Panc1 (cell line): ENCODE measurements around the gene C6orf132.

Experiments used
- POLR2AphosphoS5 ChIP-seq: IDR thresholded peaks from 2 replicates; pipeline ENCODE4 v1.6.1; 2012; ENCODE audit warnings: mild to moderate bottlenecking, low read depth, low read length, moderate library complexity
- TCF7L2 ChIP-seq: IDR thresholded peaks from 2 replicates; pipeline ENCODE4 v1.6.1; 2011; ENCODE audit warnings: mild to moderate bottlenecking, low read depth, low read length, inconsistent platforms
- TF ChIP-seq, protein P1 (sequence below): fragments of 450-650 bp; IDR thresholded peaks from 2 replicates; pipeline ENCODE4 v1.5.1; 2017; ENCODE audit warnings: mild to moderate bottlenecking
- TF ChIP-seq, protein P2 (sequence below), 2 experiments: IDR thresholded peaks; 2 replicates each; pipeline ENCODE4 v1.6.1; 2011 to 2012; ENCODE audit warnings: low read depth in 2 of 2, control low read depth in 1 of 2, low read length in 1 of 2, mild to moderate bottlenecking in 1 of 2, moderate library complexity in 1 of 2; ENCODE audit not compliant: insufficient read depth in 1 of 2

DNA sequence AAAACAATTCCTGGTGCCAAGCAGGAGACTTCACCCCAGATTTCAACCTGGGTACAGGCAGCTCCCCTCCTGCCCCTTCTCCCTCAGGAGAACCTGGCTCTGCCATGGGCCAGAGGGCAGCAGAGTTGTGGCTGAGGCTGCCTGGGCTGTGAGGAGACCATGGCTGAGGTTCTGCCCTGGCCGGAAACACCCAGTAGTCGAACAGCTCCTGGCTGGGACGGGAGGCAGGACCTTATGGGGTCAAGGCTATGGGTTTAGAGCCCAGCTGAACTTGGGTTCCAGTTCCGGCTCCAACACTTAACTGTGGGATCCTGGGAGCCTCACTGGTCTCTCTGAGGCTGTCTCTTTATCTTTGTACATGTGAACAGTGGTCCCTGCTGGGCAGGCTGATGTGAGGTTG, 8.5 kb downstream of the C6orf132 start:
- TF ChIP-seq, protein P1, sequence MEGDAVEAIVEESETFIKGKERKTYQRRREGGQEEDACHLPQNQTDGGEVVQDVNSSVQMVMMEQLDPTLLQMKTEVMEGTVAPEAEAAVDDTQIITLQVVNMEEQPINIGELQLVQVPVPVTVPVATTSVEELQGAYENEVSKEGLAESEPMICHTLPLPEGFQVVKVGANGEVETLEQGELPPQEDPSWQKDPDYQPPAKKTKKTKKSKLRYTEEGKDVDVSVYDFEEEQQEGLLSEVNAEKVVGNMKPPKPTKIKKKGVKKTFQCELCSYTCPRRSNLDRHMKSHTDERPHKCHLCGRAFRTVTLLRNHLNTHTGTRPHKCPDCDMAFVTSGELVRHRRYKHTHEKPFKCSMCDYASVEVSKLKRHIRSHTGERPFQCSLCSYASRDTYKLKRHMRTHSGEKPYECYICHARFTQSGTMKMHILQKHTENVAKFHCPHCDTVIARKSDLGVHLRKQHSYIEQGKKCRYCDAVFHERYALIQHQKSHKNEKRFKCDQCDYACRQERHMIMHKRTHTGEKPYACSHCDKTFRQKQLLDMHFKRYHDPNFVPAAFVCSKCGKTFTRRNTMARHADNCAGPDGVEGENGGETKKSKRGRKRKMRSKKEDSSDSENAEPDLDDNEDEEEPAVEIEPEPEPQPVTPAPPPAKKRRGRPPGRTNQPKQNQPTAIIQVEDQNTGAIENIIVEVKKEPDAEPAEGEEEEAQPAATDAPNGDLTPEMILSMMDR: no peak
- TF ChIP-seq, protein P2, sequence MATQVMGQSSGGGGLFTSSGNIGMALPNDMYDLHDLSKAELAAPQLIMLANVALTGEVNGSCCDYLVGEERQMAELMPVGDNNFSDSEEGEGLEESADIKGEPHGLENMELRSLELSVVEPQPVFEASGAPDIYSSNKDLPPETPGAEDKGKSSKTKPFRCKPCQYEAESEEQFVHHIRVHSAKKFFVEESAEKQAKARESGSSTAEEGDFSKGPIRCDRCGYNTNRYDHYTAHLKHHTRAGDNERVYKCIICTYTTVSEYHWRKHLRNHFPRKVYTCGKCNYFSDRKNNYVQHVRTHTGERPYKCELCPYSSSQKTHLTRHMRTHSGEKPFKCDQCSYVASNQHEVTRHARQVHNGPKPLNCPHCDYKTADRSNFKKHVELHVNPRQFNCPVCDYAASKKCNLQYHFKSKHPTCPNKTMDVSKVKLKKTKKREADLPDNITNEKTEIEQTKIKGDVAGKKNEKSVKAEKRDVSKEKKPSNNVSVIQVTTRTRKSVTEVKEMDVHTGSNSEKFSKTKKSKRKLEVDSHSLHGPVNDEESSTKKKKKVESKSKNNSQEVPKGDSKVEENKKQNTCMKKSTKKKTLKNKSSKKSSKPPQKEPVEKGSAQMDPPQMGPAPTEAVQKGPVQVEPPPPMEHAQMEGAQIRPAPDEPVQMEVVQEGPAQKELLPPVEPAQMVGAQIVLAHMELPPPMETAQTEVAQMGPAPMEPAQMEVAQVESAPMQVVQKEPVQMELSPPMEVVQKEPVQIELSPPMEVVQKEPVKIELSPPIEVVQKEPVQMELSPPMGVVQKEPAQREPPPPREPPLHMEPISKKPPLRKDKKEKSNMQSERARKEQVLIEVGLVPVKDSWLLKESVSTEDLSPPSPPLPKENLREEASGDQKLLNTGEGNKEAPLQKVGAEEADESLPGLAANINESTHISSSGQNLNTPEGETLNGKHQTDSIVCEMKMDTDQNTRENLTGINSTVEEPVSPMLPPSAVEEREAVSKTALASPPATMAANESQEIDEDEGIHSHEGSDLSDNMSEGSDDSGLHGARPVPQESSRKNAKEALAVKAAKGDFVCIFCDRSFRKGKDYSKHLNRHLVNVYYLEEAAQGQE (IDR thresholded peaks at IDR 0.05; ENCODE audit: insufficient read depth in 1 of 2, low read depth in 2 of 2, low read length in 1 of 2): no peak
- TF ChIP-seq POLR2AphosphoS5: no peak
- no peak for TF ChIP-seq TCF7L2
